Neural cell (in vitro differentiated cells): ENCODE results near the gene TMC7.

Source experiments
- EP300 ChIP-seq: fragments of 450-650 bp; conservative IDR thresholded peaks from 2 replicates; pipeline ENCODE4 v1.6.1; 2014; ENCODE audit warnings: antibody characterized with exemption, mild to moderate bottlenecking, moderate library complexity; ENCODE audit not compliant: poor library complexity, severe bottlenecking
- EZH2 ChIP-seq: fragments of 200-600, 300-800 bp; shearing (Covaris generic), sonication (generic); IDR thresholded peaks from 2 replicates; pipeline ENCODE4 v1.6.1; 2014; ENCODE audit warnings: antibody characterized with exemption, low read length, borderline replicate concordance, mild to moderate bottlenecking; ENCODE audit not compliant: insufficient read depth, poor library complexity, severe bottlenecking
- POLR2AphosphoS5 ChIP-seq: IDR thresholded peaks from 2 replicates; pipeline ENCODE4 v1.6.1; 2012
- RAD21 ChIP-seq: fragments of 450-650 bp; conservative IDR thresholded peaks from 2 replicates; pipeline ENCODE4 v1.6.1; 2014; ENCODE audit warnings: antibody characterized with exemption, mild to moderate bottlenecking, moderate library complexity
- REST ChIP-seq: IDR thresholded peaks from 2 replicates; pipeline ENCODE4 v1.6.1; 2012; ENCODE audit warnings: borderline replicate concordance
- TAF1 ChIP-seq: IDR thresholded peaks from 2 replicates; pipeline ENCODE4 v1.6.1; 2012; ENCODE audit warnings: low read depth
- TF ChIP-seq, protein P1 (sequence below): fragments of 450-650 bp; IDR thresholded peaks from 2 replicates; pipeline ENCODE4 v1.5.1; 2014; ENCODE audit warnings: antibody characterized with exemption, mild to moderate bottlenecking, moderate library complexity; ENCODE audit not compliant: poor library complexity, severe bottlenecking

GRCh38 chr16:18965555-18965954, 18.2 kb upstream of the TMC7 start:
- TF ChIP-seq EZH2, result no peak
- no peak for TF ChIP-seq TAF1
- TF ChIP-seq, protein P1, sequence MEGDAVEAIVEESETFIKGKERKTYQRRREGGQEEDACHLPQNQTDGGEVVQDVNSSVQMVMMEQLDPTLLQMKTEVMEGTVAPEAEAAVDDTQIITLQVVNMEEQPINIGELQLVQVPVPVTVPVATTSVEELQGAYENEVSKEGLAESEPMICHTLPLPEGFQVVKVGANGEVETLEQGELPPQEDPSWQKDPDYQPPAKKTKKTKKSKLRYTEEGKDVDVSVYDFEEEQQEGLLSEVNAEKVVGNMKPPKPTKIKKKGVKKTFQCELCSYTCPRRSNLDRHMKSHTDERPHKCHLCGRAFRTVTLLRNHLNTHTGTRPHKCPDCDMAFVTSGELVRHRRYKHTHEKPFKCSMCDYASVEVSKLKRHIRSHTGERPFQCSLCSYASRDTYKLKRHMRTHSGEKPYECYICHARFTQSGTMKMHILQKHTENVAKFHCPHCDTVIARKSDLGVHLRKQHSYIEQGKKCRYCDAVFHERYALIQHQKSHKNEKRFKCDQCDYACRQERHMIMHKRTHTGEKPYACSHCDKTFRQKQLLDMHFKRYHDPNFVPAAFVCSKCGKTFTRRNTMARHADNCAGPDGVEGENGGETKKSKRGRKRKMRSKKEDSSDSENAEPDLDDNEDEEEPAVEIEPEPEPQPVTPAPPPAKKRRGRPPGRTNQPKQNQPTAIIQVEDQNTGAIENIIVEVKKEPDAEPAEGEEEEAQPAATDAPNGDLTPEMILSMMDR, result no peak
- TF ChIP-seq RAD21, result no peak
- TF ChIP-seq POLR2AphosphoS5, result no peak
- TF ChIP-seq EP300, result no peak
- no peak for TF ChIP-seq REST
